Measurements from ENCODE around the gene TCF4.

The TCF4 gene

DNA sequence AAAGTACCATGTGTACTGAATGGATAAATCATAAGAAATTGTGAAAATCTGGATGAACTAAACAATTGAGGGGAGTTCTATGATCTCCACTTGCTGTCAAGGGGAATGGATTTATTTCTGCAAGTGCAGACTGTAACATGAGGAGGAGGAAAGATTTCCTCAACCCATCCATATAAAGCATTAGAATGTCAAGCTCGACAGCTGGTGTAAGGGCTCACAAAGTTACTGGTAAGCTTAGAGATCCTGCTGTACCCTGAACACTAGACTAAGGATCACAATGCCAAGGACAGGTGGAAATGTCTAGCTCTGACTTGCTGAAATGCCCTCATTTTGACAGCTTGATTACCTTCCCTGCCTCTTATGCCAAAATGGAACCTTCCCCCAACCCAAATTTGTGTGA lies 125.3 kb downstream of the TCF4 start:
- TF ChIP-seq, protein P1, sequence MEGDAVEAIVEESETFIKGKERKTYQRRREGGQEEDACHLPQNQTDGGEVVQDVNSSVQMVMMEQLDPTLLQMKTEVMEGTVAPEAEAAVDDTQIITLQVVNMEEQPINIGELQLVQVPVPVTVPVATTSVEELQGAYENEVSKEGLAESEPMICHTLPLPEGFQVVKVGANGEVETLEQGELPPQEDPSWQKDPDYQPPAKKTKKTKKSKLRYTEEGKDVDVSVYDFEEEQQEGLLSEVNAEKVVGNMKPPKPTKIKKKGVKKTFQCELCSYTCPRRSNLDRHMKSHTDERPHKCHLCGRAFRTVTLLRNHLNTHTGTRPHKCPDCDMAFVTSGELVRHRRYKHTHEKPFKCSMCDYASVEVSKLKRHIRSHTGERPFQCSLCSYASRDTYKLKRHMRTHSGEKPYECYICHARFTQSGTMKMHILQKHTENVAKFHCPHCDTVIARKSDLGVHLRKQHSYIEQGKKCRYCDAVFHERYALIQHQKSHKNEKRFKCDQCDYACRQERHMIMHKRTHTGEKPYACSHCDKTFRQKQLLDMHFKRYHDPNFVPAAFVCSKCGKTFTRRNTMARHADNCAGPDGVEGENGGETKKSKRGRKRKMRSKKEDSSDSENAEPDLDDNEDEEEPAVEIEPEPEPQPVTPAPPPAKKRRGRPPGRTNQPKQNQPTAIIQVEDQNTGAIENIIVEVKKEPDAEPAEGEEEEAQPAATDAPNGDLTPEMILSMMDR (IDR thresholded peaks at IDR 0.05; ENCODE audit: control insufficient read depth, extremely low read depth, insufficient read depth): no peak

DNA sequence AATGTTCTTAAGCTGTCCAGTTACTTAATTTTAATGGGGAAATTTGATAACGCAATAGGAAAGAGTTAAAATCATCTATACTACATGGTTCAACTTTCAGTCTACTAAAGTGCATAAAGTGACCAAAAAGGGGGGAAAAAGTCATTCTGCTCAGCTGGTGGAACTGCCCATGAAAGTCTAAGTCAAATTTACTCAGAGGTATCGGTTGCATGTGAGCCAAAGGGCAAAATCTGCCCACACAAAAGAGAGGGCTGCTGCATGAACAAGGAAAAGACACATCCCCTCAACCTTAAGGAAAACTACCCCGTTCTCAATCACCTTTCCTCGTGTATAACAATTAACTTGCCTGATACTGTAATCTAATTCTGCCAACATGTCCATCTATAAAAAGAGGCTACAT lies 126.1 kb downstream of the TCF4 start:
- TF ChIP-seq, protein P1 (IDR thresholded peaks at IDR 0.05; ENCODE audit: control insufficient read depth, extremely low read depth, insufficient read depth): no peak
- no peak for DNase-seq (ENCODE audit: low read depth)
- no peak overlapping the region for H3K4me3 ChIP-seq (ENCODE audit: low read depth, low read length)

More for the DNA sequence above, 125.3 kb downstream of the TCF4 start:
- DNase-seq (ENCODE audit: low read depth): no peak
- no peak overlapping the region for H3K4me3 ChIP-seq (ENCODE audit: low read depth, low read length)

DNA sequence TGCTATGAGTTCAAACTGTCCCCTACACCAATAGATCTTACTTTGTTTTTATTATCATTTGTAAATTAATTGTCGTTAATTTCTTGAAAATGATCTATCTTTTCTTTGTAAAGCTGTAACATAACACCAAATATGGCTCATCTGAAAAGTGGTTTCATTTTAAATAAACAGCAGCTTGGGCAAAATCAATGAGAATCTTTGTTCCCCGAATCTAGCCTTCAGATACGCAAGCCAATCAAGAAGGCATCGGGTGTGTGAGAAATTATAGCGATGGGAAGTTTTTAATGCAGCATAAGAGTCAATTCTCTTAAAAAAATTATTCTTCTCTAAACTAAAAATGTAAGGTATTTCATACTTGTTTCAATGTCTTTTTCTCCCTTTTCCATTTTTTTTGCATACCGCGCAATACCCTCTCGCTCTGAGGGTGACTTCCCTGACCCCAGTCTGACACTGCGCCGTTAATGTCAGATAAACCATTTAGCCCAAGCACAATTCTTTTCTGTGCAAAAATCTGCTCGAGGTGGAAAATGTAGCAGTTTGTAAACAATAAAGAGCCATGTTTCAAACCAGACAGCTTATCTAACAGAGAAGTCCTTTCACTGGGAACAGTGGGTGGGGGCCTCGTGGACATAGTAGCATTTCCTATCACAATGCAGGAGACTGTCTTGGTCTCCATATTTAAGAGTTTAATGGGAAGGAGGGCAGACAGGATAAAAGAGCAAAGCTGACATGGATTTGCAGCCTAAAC lies 129.4 kb downstream of the TCF4 start:
- no peak overlapping the region for H3K4me3 ChIP-seq (ENCODE audit: low read depth, low read length)
- TF ChIP-seq, protein P1 (IDR thresholded peaks at IDR 0.05; ENCODE audit: control insufficient read depth, extremely low read depth, insufficient read depth): no peak
- no peak for DNase-seq (ENCODE audit: low read depth)

DNA sequence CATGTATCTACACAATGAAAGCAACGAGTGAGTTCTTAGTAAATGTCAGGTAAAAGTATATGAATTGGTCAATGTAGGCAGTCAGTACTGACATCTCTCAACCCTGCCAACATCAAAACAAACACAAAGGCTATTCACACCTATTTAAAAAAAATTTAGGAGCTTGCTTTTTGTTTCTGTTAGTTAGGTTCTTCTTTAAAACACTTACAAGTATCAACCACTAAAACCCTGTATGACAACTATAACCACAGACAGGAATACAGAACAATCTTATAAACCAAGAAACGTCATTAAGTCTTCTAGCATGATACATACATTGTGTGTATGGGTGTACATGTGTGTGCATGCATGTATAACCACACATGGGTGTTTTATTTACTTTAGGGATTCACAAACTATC lies 131.0 kb downstream of the TCF4 start:
- TF ChIP-seq, protein P1 (IDR thresholded peaks at IDR 0.05; ENCODE audit: control insufficient read depth, extremely low read depth, insufficient read depth): no peak
- H3K4me3 ChIP-seq (ENCODE audit: low read depth, low read length): no peak overlapping the region
- DNase-seq (ENCODE audit: low read depth): no peak

DNA sequence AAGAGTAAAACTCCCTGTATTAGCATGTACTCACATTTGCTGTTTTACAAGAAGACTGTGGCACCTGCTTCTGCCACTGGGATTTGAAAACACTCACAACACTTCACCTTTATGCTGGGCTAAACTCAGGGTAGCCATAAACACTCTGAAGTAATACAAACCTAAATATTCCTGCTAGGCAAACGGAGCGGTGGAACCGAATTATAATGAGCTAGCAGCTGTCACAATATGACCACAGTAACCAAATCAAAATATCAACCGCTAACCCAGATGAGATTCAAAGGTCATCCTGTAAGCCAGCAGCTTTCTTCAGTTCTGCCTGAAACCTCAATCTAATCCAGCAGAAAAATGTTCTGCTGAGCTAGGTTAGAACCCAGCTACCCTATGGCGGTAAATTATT lies 132.1 kb downstream of the TCF4 start:
- TF ChIP-seq, protein P1 (IDR thresholded peaks at IDR 0.05; ENCODE audit: control insufficient read depth, extremely low read depth, insufficient read depth): no peak
- H3K4me3 ChIP-seq (ENCODE audit: low read depth, low read length): no peak overlapping the region
- no peak for DNase-seq (ENCODE audit: low read depth)

DNA sequence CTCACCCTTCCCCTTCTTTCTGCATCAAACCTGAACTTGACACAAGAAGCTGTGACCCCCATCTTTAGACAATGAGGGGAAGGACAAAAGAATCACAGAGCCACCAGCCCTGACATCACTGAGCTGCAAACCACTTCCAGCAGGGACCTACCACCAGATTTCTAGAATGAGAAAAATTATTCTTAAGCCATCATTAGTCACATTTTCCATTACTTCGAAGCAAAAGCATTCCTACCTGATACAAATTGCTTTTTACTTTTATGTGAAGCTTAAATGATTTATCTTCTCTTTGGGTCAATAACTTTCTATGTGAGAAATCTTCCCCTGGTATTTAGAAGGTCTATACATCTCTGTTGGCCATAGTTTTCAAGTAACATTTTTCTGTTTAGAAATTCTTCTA lies 134.8 kb downstream of the TCF4 start:
- no peak for DNase-seq (ENCODE audit: low read depth)
- TF ChIP-seq, protein P1 (IDR thresholded peaks at IDR 0.05; ENCODE audit: control insufficient read depth, extremely low read depth, insufficient read depth): no peak
- H3K4me3 ChIP-seq (ENCODE audit: low read depth, low read length): no peak overlapping the region

DNA sequence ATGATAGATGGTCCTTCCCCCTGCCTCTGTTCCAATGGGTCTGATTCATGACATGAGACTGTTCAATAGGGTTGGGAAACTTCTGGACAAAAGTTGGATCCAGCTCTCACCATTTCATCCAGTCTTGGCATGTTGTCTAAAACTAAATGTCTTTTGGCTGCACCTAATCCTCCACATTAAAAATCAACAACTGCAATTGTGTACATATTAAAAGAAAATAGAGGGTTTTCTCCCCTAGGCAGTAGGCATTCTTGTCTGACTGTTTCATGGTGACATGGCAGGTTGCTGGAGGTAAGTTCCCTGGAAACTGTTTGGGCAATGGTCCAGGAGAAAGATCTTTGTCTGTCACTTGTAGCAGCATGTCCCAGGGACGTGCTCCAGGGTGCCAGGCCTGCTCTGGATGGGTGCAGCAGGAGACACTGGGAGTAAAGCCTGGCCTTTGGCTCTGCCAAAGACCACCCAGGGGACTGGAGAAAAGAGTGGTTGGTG lies 135.8 kb downstream of the TCF4 start:
- DNase-seq (ENCODE audit: low read depth): peak; percentile 3
- TF ChIP-seq, protein P1 (IDR thresholded peaks at IDR 0.05; ENCODE audit: control insufficient read depth, extremely low read depth, insufficient read depth): no peak

More for the DNA sequence above, 135.8 kb downstream of the TCF4 start:
- H3K4me3 ChIP-seq (ENCODE audit: low read depth, low read length): no peak overlapping the region
